ENCODE data around the gene C8G. TPM values are rescaled to one million over a fixed set of nuclear protein-coding genes. Genes with fewer than 3 reads are reported as not detected.

The C8G gene
- total and polyA plus RNA-seq, 9 of the 15 experiments (the other 6 are each of a cell fraction or from before 2014, with no cell fraction given), result 0.35 to 5.9 (median 2.7) TPM; not detected in 2

DNA sequence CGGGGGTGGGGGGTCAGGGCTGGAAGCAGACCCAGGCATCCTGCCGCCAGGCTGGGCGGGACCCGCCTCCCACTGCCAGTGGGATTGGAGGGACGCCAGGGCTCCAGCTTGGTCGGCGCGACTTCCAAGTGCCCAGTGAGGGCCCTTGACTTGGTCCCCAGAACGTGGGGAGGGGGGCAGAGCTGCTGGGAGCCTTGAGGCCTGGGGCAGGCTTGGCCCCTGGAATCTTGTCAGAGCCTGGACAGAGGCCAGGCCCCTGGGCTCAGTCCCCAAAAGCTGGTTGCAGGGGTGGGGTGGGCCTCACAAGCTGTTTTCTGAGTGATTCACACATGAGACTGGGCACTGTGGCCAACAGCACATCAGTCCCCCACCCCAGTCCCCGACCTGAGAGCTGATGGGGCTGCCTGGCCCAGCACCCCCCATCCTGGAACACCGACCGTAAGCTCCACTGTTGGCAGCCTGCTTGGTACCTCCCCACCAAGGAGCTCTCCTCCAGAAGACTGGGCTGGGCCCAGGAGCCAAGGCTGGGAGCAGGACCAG lies 50.8 kb downstream of the C8G start:
- Histone ChIP-seq H3K27me3 (ENCODE audit: control insufficient read depth in 2 of 2, insufficient read depth in 2 of 2, low read length in 2 of 2) (no peaks in the 10 kb centered on the region), H3K4me1 (replicated peaks in 1 of 2; ENCODE audit: control insufficient read depth in 2 of 2, insufficient read depth in 2 of 2, low read length in 2 of 2) (peaks cover 32 to 74% of the 10 kb centered on the region in 2 experiments), H4K20me1 (replicated peaks; ENCODE audit: control insufficient read depth, insufficient read depth, low read length) (no peaks in the 10 kb centered on the region), H3K4me3 (0 out of 2 replicates have a peak overlapping the region, but pooled peaks have one; percentile 26), H3K79me2 (ENCODE audit: control insufficient read depth, insufficient read depth, low read length) (peaks cover 18% of the 10 kb centered on the region), H3K9me1 (ENCODE audit: control insufficient read depth, insufficient read depth, low read length) (no peaks in the 10 kb centered on the region), H3K9me3 (replicated peaks; ENCODE audit: control insufficient read depth, insufficient read depth, low read depth, low read length) (peaks cover 5% of the 10 kb centered on the region), H3K4me2 (ENCODE audit: insufficient read depth, low read length) (peak overlapping the region; percentile 64; the same call in 1 of the 2 replicates), H3K9ac (ENCODE audit: insufficient read depth in 1 of 2, low read depth in 2 of 2, low read length in 2 of 2) (peak overlapping the region in 1 of 2 experiments; percentile 88; a peak in 3 of 4 replicates), H2AFZ (ENCODE audit: low read depth, low read length) (no peak overlapping the region), H3K27ac (ENCODE audit: extremely low read depth, low read depth, low read length) (peak overlapping the region; percentile 34; the same call in 1 of the 3 replicates), H3K36me3 (ENCODE audit: control insufficient read depth, insufficient read depth, low read length) (peaks cover 22% of the 10 kb centered on the region; the same call in 1 of the 3 replicates)
- BruUV-seq (replicated peaks), result no TSS peak
- ATAC-seq, result no peak; the same call in 2 of the 3 replicates
- peak; percentile 26 for FAIRE-seq
- ChIA-PET POLR2A (interaction anchor here (0.6 to 1.3 kb wide), 5 partner anchors 9 to 223 kb away, joined by 3 to 8 read pairs (median 3); no protein-coding TSS in a partner anchor), CTCF (ENCODE audit: low intra/inter-chr PET ratio) (no interaction called here)
- in situ Hi-C loops (cut with MboI) (no loop called here), intact Hi-C loops (cut with micrococcal nuclease) (no loop called here)
- 12% methylated on average over 4 of the region's 12 CpGs for whole genome bisulfite sequencing (ENCODE audit: insufficient coverage, low coverage, missing lambda C conversion rate)
- DNase-seq (ENCODE audit: extremely low read depth in 1 of 4, low spot score in 3 of 4), result peak in 1 of 4 experiments; percentile 45
- TF ChIP-seq, protein P1, sequence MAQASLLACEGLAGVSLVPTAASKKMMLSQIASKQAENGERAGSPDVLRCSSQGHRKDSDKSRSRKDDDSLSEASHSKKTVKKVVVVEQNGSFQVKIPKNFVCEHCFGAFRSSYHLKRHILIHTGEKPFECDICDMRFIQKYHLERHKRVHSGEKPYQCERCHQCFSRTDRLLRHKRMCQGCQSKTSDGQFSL (CRISPR knock-in tag; IDR thresholded peaks at IDR 0.05), result peak; percentile 49; the same call in 1 of the 2 replicates
- TF ChIP-seq, protein P1 (tag; IDR thresholded peaks at IDR 0.05), result no peak
- 0 out of 2 replicates have a peak, but pooled peaks have one; percentile 6 for TF ChIP-seq CBX1 (IDR thresholded peaks at IDR 0.05; ENCODE audit: low read depth)
- TF ChIP-seq, protein P2, sequence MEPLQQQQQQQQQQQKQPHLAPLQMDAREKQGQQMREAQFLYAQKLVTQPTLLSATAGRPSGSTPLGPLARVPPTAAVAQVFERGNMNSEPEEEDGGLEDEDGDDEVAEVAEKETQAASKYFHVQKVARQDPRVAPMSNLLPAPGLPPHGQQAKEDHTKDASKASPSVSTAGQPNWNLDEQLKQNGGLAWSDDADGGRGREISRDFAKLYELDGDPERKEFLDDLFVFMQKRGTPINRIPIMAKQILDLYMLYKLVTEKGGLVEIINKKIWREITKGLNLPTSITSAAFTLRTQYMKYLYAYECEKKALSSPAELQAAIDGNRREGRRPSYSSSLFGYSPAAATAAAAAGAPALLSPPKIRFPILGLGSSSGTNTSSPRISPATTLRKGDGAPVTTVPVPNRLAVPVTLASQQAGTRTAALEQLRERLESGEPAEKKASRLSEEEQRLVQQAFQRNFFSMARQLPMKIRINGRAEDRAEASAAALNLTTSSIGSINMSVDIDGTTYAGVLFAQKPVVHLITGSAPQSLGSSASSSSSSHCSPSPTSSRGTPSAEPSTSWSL (CRISPR knock-in tag; IDR thresholded peaks at IDR 0.05; ENCODE audit: borderline replicate concordance), result no peak
- TF ChIP-seq, protein P3, sequence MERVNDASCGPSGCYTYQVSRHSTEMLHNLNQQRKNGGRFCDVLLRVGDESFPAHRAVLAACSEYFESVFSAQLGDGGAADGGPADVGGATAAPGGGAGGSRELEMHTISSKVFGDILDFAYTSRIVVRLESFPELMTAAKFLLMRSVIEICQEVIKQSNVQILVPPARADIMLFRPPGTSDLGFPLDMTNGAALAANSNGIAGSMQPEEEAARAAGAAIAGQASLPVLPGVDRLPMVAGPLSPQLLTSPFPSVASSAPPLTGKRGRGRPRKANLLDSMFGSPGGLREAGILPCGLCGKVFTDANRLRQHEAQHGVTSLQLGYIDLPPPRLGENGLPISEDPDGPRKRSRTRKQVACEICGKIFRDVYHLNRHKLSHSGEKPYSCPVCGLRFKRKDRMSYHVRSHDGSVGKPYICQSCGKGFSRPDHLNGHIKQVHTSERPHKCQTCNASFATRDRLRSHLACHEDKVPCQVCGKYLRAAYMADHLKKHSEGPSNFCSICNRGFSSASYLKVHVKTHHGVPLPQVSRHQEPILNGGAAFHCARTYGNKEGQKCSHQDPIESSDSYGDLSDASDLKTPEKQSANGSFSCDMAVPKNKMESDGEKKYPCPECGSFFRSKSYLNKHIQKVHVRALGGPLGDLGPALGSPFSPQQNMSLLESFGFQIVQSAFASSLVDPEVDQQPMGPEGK (CRISPR knock-in tag; IDR thresholded peaks at IDR 0.05; ENCODE audit: borderline replicate concordance), result no peak
- no peak for TF ChIP-seq IRF2 (CRISPR knock-in tag; IDR thresholded peaks at IDR 0.05)
- no peak for TF ChIP-seq ARID2 (IDR thresholded peaks at IDR 0.05)
- TF ChIP-seq, protein P4, sequence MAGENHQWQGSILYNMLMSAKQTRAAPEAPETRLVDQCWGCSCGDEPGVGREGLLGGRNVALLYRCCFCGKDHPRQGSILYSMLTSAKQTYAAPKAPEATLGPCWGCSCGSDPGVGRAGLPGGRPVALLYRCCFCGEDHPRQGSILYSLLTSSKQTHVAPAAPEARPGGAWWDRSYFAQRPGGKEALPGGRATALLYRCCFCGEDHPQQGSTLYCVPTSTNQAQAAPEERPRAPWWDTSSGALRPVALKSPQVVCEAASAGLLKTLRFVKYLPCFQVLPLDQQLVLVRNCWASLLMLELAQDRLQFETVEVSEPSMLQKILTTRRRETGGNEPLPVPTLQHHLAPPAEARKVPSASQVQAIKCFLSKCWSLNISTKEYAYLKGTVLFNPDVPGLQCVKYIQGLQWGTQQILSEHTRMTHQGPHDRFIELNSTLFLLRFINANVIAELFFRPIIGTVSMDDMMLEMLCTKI (IDR thresholded peaks at IDR 0.05; ENCODE audit: partially characterized antibody), result no peak
- TF ChIP-seq, protein P5, sequence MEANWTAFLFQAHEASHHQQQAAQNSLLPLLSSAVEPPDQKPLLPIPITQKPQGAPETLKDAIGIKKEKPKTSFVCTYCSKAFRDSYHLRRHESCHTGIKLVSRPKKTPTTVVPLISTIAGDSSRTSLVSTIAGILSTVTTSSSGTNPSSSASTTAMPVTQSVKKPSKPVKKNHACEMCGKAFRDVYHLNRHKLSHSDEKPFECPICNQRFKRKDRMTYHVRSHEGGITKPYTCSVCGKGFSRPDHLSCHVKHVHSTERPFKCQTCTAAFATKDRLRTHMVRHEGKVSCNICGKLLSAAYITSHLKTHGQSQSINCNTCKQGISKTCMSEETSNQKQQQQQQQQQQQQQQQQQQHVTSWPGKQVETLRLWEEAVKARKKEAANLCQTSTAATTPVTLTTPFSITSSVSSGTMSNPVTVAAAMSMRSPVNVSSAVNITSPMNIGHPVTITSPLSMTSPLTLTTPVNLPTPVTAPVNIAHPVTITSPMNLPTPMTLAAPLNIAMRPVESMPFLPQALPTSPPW (CRISPR knock-in tag; IDR thresholded peaks at IDR 0.05), result no peak; the same call in 1 of the 2 replicates
- TF ChIP-seq ZC3H11A (IDR thresholded peaks at IDR 0.05; ENCODE audit: low read depth, low read length), result no peak
- TF ChIP-seq HMGN3 (IDR thresholded peaks at IDR 0.05; ENCODE audit: borderline replicate concordance, extremely low read depth, insufficient read length, low read depth, low read length), result peak; percentile 28
- peak; percentile 27; the same call in 1 of the 2 replicates for TF ChIP-seq ZBTB7A (IDR thresholded peaks at IDR 0.05; ENCODE audit: borderline replicate concordance, control insufficient read depth, low read depth, low read length)
- TF ChIP-seq MYNN (IDR thresholded peaks at IDR 0.05), result peak; percentile 19; the same call in 1 of the 2 replicates
- no peak for TF ChIP-seq MYNN (CRISPR knock-in tag; IDR thresholded peaks at IDR 0.05)
